HG03432 (cell line): ENCODE measurements around the gene GDPD2.
A peak's percentile ranks its signal among the peaks of the same experiment; 100 is the strongest.

Experiments
- ATAC-seq: cut with Tn5 transposase; IDR thresholded peaks from one replicate; pipeline ENCODE4 v1.9.1; 2021; ENCODE audit warnings: mild to moderate bottlenecking, moderate library complexity; ENCODE audit not compliant: unreplicated experiment

GDPD2 gene

GRCh38 chrX:70437921-70438665 lies 15.0 kb downstream of the GDPD2 start:
- ATAC-seq, result no peak

- ATAC-seq, result no peak
These were observed 15.9 kb downstream of the GDPD2 start for GRCh38 chrX:70439016-70439415.

GRCh38 chrX:70442224-70442623 lies 19.1 kb downstream of the GDPD2 start:
- no peak for ATAC-seq

DNA sequence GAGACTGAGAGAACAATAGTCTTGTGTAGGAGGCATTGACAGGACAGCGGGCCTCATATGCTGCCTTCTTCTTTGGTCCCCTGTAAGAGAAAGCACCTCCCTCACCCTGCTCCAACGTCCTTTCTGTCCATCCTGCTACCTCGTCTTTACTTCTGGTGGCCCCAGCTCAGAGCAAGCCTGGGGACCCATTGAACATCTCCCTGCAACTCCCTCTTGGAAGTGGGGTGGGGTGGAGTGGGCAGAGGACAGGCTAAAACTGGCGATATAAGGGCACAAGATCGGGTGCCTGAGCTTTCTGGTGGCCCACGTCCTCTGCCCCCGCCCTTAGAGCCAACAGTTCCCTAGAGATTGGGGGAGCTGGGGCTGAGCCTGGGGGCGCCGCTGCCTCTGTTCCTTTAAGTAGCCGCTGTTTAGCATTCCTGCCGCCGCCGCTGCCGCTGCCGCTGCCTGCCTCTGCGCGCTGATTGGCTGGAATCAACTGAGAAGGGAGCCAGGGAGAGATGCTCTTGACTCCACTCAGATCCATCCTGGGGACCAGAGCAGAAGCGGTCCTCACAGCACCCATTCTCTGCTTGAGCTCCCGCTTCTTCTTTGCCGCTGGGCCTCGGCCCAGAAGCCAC lies 21.3 kb downstream of the GDPD2 start, which contains the start of gene DLG3:
TSS of gene DLG3 (plus strand) at position 510 of the 620 bp plus-strand sequence. CDS start 367 bp downstream, outside the sequence.
- ATAC-seq, result peak; percentile 46

- peak; percentile 22 for ATAC-seq
These were observed 22.0 kb downstream of the GDPD2 start for GRCh38 chrX:70444946-70445656.

- no peak for ATAC-seq
These were observed 22.8 kb downstream of the GDPD2 start for GRCh38 chrX:70445951-70446350.

DNA sequence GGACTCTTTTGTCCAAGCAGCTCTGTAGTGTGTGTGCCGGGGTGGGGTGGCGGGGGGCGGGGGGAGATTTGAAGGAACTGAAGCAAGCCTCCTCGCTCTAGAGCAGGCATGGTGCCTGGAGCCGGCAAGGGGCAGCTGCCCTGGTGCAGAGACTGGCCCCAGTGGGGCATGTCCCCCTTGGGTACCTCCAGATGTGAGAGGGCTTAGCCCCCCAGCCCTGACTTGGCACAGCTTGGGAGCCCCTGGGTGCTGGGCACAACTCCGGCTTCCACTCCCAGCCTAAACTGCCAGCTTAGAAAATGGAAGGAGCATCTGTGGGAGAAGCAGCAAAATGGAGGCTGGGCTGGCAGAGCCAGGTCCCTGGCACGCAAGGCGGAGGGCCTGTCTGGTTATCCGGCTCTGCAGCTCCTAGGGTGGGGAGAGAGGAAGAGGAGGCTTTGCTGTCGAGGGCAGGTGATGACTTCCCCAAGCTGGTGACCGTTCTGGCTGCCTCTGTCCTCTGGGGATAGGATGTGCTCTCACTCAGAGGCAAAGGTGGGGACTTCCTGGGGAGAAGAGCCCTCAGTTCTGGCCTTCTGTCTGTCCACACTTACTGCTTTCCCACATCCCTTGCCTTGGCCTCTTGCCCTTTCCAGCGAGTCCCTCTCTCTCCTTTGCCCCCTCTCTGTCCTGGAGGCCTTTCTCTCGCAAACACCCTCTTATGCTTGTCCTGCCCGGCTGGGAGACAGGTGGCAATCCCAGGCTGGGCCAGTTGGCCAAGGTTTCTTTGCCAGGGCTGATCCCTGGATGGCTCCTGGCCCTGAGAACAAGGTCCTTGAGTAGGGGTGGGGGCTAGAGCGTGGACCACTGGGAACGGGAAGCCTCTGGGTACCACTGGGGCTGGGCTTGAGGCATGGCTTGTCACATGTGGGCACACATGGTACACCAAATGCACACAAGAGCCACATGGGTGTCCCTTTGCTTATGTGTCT lies 23.6 kb downstream of the GDPD2 start:
- ATAC-seq, result no peak

DNA sequence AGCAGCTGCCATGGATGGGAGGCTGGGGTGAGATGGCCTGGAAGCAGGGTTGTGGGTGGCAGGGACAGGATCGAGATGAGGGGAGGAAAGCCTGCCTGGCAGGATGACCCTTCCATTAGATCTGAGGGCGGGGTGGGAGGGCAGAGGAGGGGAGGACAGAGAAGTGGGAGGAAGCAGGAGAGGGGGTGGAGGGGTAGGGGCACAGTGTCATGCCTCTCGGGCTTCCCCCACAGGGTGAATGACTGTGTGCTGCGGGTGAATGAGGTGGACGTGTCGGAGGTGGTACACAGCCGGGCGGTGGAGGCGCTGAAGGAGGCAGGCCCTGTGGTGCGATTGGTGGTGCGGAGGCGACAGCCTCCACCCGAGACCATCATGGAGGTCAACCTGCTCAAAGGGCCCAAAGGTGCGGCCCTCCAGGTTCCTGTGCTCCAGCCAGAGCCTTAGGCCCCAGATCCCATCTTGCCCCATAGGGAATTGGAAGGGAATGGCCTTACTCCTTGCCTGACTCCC lies 26.4 kb downstream of the GDPD2 start:
- ATAC-seq, result no peak

GRCh38 chrX:70452143-70452733 lies 29.1 kb downstream of the GDPD2 start:
- ATAC-seq, result peak; percentile 55

DNA sequence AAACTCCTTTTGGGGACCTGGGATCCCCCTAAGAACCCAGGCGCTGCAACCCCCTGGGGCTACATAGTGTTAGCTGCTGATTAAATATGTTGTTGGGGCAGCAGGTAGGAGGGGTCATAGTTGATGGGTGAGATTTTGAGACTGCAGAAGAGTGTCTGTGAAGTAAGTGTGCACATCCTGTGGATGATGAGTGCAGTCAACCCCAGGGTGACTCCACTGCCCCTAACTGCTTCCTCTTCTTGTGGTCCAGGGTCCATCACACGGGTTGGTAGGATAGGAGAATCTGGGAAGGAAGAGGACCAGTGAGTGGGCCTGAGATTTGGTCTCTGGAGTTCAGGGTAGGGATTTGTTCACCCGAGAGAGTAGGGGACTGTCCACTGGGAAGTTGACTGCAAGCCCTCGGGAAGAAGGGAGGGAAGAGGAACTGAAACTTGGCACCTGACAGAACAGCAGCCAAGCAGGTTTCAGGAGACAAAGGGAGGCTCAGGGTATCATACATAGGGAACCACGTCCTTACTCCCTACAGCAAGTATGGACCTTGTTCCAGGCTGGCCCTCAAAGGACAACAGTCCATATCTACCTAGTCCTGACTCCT lies 30.0 kb downstream of the GDPD2 start:
- ATAC-seq, result no peak

DNA sequence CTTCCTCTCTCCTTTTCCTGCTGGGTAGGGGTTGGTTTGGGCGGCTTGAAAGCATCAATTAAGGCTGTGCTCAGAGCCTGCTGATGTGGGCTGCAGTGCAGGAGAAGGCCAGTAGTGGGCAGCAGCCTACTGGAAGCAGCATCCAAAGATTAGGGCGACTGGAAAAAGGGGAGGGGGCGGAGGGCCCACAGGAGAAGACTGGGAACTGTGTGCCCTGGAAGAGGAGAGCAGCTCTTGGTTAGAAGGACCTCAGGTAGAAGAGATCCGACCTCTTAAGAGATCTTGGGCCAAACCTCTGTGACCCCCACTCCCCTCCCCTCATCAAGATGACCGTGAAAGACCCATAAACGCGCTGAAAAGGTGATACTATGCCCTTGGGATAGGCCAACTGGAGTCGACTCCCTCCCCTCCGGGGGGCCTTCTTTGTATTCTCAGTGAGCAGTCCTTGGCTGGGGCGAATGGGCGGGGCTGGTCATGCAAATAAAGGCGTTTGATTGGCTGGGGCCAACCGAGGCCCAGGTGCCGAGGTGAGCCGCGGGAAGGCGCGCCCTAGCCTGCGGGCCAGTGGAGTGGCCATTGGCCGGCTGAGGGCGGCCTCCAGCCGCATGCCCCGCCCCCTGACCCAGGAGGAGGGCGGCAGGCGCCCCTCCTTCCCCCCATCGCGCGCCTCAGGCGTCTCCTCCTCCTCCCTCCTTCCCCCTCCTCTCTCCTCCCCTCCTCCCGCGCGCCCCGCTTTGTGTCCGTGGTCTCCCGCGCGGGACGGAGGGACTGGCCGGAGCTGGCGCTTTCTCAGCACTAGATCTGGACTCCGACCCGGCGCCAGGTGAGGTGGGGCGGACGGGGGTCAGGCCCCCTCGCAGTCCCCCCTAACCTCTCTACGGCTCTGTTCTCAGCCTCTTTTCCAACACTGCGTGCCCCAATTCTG lies 31.6 kb downstream of the GDPD2 start:
- peak; percentile 51 for ATAC-seq

DNA sequence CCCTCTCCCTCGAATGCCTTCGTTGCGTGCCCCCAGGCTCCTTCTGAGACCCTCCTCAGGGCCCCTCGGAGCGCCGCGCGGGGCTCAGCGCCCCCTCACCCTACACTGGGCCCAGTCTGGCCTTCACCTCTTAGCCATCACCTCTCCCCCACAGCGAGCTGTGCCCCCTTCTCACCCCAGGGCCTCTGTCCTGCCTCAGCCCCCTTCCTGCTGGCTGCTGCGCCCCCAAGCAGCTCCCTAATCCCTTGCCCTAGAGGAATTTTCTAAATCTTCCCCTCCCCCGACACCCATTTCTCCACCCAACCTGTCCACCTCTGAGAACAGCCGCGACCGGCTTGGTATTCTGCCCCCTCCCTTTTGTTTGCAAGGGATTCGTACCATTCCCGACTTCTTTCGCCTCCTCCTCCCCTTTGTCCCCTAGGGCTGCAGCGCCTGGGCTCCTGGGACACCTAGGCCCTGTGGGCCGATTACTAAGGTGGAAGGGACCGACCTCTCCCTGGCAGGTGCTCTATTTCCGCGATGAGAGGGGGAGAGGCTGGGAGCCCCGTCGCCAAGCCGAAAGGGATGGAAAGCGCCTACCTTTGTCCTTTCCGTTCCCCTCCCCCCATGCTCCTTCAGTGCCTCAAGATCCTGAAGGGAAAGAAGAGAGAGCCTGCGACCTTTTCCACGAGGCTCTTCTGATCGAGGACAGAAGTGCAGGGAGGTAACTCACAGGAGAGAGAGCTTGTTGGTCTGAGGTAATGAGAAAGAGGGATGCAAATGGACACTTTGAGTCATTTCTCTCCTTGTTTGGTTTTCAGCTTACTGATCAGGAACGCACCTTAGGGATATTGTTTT lies 32.5 kb downstream of the GDPD2 start:
- ATAC-seq, result peak; percentile 30

GRCh38 chrX:70456256-70456655 lies 33.1 kb downstream of the GDPD2 start:
- peak; percentile 26 for ATAC-seq

GRCh38 chrX:70461026-70461425 lies 37.9 kb downstream of the GDPD2 start:
- ATAC-seq, result no peak

DNA sequence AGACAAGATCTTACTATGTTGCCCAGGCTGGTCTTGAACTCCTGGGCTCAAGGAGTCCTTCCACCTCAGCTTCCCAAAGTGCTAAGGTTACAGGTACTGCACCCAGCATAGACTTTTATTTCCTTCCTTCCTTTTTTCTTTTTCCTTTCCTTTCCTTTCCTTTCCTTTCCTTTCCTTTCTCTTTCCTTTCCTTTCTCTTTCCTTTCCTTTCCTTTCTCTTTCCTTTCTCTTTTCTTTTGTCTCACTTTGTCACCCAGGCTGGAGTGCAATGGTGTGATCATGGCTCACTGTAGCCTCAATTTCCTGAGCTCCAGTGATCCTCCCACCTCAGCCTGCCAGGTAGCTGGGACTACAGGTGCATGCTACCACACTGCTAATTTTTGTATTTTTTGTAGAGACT lies 40.9 kb downstream of the GDPD2 start:
- ATAC-seq, result no peak

- ATAC-seq, result no peak
These were observed 43.9 kb downstream of the GDPD2 start for GRCh38 chrX:70466968-70467367.

GRCh38 chrX:70468709-70469108 lies 45.6 kb downstream of the GDPD2 start:
- ATAC-seq, result no peak

- ATAC-seq, result peak; percentile 88
These were observed 47.8 kb downstream of the GDPD2 start for GRCh38 chrX:70470850-70471289.
